K562 (cell line): ENCODE results near the gene PEX6. TPM values are rescaled to one million over a fixed set of nuclear protein-coding genes. Genes with fewer than 3 reads are reported as not detected.

ENCODE experiments used
- ERF ChIP-seq: fragments of 450-650 bp; formaldehyde crosslinking; IDR thresholded peaks from 2 replicates; pipeline ENCODE4 v1.4.0; 2020; ENCODE audit warnings: mild to moderate bottlenecking, mixed read lengths
- GABPB1 ChIP-seq: sonication (generic); formaldehyde crosslinking; IDR thresholded peaks from 2 replicates; pipeline ENCODE4 v1.8.0; 2022; ENCODE audit warnings: mild to moderate bottlenecking, missing genetic modification reagents
- JUND ChIP-seq, 2 experiments: IDR thresholded peaks; 2 replicates in 1 of 2; 3 replicates in 1 of 2; pipeline ENCODE4 v1.6.1; 2011; ENCODE audit warnings: borderline replicate concordance in 2 of 2, low read depth in 2 of 2, low read length in 2 of 2, improper control_type of control experiment in 1 of 2, missing biosample characterization in 1 of 2, missing genetic modification characterization in 1 of 2, missing genetic modification reagents in 1 of 2
- MAZ ChIP-seq, 2 experiments: fragments of 450-650 bp in 1 of 2; sonication (generic) in 1 of 2; formaldehyde crosslinking; IDR thresholded peaks in 1 of 2; conservative IDR thresholded peaks in 1 of 2; 2 replicates each; pipeline versions ENCODE4 v1.4.0 to v1.5.0; 2020; ENCODE audit warnings: mild to moderate bottlenecking in 1 of 2, missing genetic modification reagents in 1 of 2
- PATZ1 ChIP-seq: fragments of 250-450 bp; sonication (Bioruptor Pico); IDR thresholded peaks from 2 replicates; pipeline ENCODE4 v1.5.0; 2020; ENCODE audit warnings: mild to moderate bottlenecking, borderline replicate concordance
- REST ChIP-seq, 2 experiments: fragments of 450-650 bp; formaldehyde crosslinking in 1 of 2; IDR thresholded peaks; 2 replicates each; pipeline versions ENCODE4 v1.4.0 to v1.6.1; 2014 to 2020; ENCODE audit warnings: mild to moderate bottlenecking in 2 of 2, borderline replicate concordance in 1 of 2, low read depth in 1 of 2
- ZBTB7A ChIP-seq: IDR thresholded peaks from 2 replicates; pipeline ENCODE4 v1.6.1; 2011; ENCODE audit warnings: low read depth, mild to moderate bottlenecking, low read length, moderate library complexity, borderline replicate concordance; ENCODE audit not compliant: control insufficient read depth
- ZNF384 ChIP-seq: IDR thresholded peaks from 2 replicates; pipeline ENCODE4 v1.6.1; 2012; ENCODE audit warnings: low read depth, low read length, improper control_type of control experiment
- polyA plus RNA-seq, 8 experiments: library from polyadenylated mRNA; depleted of rRNA in 4 of 8; stranded (reverse) in 5 of 8; unstranded in 3 of 8; fragments of >200 nt; fragmentation: Nextera tagmentation in 2 of 8; fragmentation: Illumina TruSeq in 1 of 8; extraction: Ambion mirVana in 2 of 8; extraction: Trizol in 1 of 8; gene quantifications; 2 replicates each; pipeline versions ENCODE4 v1.2.1 to v1.2.3, GENCODE V29; 2011 to 2014; ENCODE audit warnings: inconsistent platforms in 1 of 8, missing spikeins in 1 of 8
- total RNA-seq, 7 experiments: library from RNA; depleted of rRNA in 6 of 7; stranded (reverse); fragments of >200 nt in 6 of 7; fragmentation: Illumina TruSeq in 2 of 7; extraction: Trizol in 2 of 7; gene quantifications; 2 replicates each; pipeline versions ENCODE4 v1.2.1 to v1.2.3, GENCODE V29; 2011 to 2021; ENCODE audit warnings: low replicate concordance in 1 of 7
- TF ChIP-seq, protein P1 (sequence below): fragments of 450-650 bp; IDR thresholded peaks from 2 replicates; pipeline ENCODE4 v1.6.1; 2018; ENCODE audit not compliant: partially characterized antibody

The PEX6 gene
- total and polyA plus RNA-seq, 9 of the 15 experiments (the other 6 are each of a cell fraction or from before 2014, with no cell fraction given), result 0.17 to 20.8 (median 6.9) TPM

GRCh38 chr6:42963855-42964605 is 15.0 kb downstream of the PEX6 start (continued):
- TF ChIP-seq, protein P1, sequence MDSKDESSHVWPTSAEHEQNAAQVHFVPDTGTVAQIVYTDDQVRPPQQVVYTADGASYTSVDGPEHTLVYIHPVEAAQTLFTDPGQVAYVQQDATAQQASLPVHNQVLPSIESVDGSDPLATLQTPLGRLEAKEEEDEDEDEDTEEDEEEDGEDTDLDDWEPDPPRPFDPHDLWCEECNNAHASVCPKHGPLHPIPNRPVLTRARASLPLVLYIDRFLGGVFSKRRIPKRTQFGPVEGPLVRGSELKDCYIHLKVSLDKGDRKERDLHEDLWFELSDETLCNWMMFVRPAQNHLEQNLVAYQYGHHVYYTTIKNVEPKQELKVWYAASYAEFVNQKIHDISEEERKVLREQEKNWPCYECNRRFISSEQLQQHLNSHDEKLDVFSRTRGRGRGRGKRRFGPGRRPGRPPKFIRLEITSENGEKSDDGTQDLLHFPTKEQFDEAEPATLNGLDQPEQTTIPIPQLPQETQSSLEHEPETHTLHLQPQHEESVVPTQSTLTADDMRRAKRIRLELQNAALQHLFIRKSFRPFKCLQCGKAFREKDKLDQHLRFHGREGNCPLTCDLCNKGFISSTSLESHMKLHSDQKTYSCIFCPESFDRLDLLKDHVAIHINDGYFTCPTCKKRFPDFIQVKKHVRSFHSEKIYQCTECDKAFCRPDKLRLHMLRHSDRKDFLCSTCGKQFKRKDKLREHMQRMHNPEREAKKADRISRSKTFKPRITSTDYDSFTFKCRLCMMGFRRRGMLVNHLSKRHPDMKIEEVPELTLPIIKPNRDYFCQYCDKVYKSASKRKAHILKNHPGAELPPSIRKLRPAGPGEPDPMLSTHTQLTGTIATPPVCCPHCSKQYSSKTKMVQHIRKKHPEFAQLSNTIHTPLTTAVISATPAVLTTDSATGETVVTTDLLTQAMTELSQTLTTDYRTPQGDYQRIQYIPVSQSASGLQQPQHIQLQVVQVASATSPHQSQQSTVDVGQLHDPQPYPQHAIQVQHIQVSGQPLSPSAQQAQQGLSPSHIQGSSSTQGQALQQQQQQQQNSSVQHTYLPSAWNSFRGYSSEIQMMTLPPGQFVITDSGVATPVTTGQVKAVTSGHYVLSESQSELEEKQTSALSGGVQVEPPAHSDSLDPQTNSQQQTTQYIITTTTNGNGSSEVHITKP, result no peak
- TF ChIP-seq ZNF384 (0 out of 2 replicates have a peak, but pooled peaks have one; percentile 15), JUND (IDR thresholded peaks at IDR 0.05; ENCODE audit: borderline replicate concordance, low read depth, low read length) (0 out of 2 replicates have a peak, but pooled peaks have one; percentile 27), JUND (tag; IDR thresholded peaks at IDR 0.05; ENCODE audit: borderline replicate concordance, low read depth, low read length) (no peak), ERF (CRISPR knock-in tag) (no peak), MAZ (CRISPR knock-in tag; conservative IDR thresholded peaks at IDR 0.05 in 1 of 2, IDR thresholded peaks at IDR 0.05 in 1 of 2) (peak in 1 of 2 experiments; percentile 69; a peak in 2 of 4 replicates), REST (IDR thresholded peaks at IDR 0.05; ENCODE audit: borderline replicate concordance) (peak; percentile 72; the same call in 1 of the 2 replicates), REST (CRISPR knock-in tag; IDR thresholded peaks at IDR 0.05; ENCODE audit: low read depth) (no peak), GABPB1 (0 out of 2 replicates have a peak, but pooled peaks have one; percentile 25), PATZ1 (no peak), ZBTB7A (peak; percentile 16; the same call in 1 of the 2 replicates)
